Esophagus muscularis mucosa (tissue), 3 donors: Measurements from ENCODE around the gene RASSF10.

Experiments
- POLR2A ChIP-seq: fragments of 450-650 bp; IDR thresholded peaks from one replicate; pipeline ENCODE4 v1.6.1; 2017; ENCODE audit warnings: antibody characterized with exemption, moderate library complexity, mild to moderate bottlenecking, low read depth
- POLR2AphosphoS5 ChIP-seq, 2 donors: sonication (generic); formaldehyde crosslinking; IDR thresholded peaks; one replicate each; pipeline ENCODE4 v1.6.1; 2017; ENCODE audit warnings: antibody characterized with exemption in 2 of 2
- TF ChIP-seq, protein P1 (sequence below), 3 experiments: fragments of 200-600 bp in 2 of 3; fragments of 450-650 bp in 1 of 3; sonication (generic) in 2 of 3; IDR thresholded peaks; one replicate each; pipeline ENCODE4 v1.5.1; 2017 to 2019; ENCODE audit warnings: antibody characterized with exemption in 3 of 3, mild to moderate bottlenecking in 2 of 3, moderate library complexity in 1 of 3

DNA sequence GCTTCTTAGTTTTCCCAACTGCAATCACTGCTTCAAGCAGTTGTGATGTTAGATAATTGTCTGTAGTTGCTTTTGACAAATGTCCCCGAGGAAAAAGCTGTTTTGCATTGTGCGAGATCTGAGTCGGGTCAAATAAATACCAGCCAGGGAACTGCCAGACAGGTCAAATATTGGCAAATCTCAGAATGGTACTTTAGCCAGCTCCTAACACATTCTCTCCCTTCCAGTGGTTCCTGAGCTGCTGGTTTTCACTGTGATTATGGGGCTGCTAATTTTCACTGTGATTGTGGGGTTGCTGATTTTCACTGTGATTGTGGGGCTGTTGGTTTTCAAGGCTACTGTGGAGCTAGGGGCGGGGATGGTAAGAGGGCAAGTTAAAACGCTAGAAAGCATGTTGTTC lies 14.3 kb downstream of the RASSF10 start:
- TF ChIP-seq, protein P1, sequence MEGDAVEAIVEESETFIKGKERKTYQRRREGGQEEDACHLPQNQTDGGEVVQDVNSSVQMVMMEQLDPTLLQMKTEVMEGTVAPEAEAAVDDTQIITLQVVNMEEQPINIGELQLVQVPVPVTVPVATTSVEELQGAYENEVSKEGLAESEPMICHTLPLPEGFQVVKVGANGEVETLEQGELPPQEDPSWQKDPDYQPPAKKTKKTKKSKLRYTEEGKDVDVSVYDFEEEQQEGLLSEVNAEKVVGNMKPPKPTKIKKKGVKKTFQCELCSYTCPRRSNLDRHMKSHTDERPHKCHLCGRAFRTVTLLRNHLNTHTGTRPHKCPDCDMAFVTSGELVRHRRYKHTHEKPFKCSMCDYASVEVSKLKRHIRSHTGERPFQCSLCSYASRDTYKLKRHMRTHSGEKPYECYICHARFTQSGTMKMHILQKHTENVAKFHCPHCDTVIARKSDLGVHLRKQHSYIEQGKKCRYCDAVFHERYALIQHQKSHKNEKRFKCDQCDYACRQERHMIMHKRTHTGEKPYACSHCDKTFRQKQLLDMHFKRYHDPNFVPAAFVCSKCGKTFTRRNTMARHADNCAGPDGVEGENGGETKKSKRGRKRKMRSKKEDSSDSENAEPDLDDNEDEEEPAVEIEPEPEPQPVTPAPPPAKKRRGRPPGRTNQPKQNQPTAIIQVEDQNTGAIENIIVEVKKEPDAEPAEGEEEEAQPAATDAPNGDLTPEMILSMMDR (IDR thresholded peaks at IDR 0.05) = no peak
- TF ChIP-seq POLR2AphosphoS5 (IDR thresholded peaks at IDR 0.05) (no peak), POLR2A (no peak)
